Esophagus (tissue), 2 donors: ENCODE data around the gene TMC2. TPM values are rescaled to one million over a fixed set of nuclear protein-coding genes. Genes with fewer than 3 reads are reported as not detected.

Experiments
- H3K27ac ChIP-seq, 2 donors: one replicate each; pipeline ENCODE4 v1.5.1; 2013; ENCODE audit warnings: low read depth in 2 of 2, mild to moderate bottlenecking in 2 of 2, inconsistent platforms in 1 of 2, low read length in 1 of 2, moderate library complexity in 1 of 2
- H3K27me3 ChIP-seq, 2 donors: one replicate each; pipeline ENCODE4 v1.6.1; 2013; ENCODE audit warnings: low read length in 2 of 2, control low read depth in 1 of 2, mild to moderate bottlenecking in 1 of 2; ENCODE audit not compliant: insufficient read depth in 2 of 2, control insufficient read depth in 1 of 2
- H3K36me3 ChIP-seq, 2 donors: one replicate each; pipeline ENCODE4 v1.6.1; 2013; ENCODE audit warnings: low read length in 1 of 2; ENCODE audit not compliant: control insufficient read depth in 2 of 2, insufficient read depth in 2 of 2
- H3K4me1 ChIP-seq, 2 donors: one replicate each; pipeline ENCODE4 v1.6.1; 2013; ENCODE audit warnings: low read length in 1 of 2; ENCODE audit not compliant: control insufficient read depth in 2 of 2, insufficient read depth in 2 of 2
- H3K4me3 ChIP-seq, 2 donors: one replicate each; pipeline ENCODE4 v1.5.1; 2013; ENCODE audit warnings: low read length in 2 of 2, mild to moderate bottlenecking in 2 of 2, low read depth in 1 of 2, moderate library complexity in 1 of 2
- H3K9me3 ChIP-seq, 2 donors: one replicate each; pipeline ENCODE4 v1.6.1; 2013; ENCODE audit warnings: mild to moderate bottlenecking in 2 of 2, low read depth in 1 of 2, low read length in 1 of 2, moderate library complexity in 1 of 2; ENCODE audit not compliant: control insufficient read depth in 2 of 2, insufficient read depth in 1 of 2
- WGBS, 2 donors: extraction: QIAGEN DNeasy Blood & Tissue Kit; methylation state at CpG; one replicate each; pipeline ENCODE4 v1.1.7; 2013; 5-methylcytosine and 5-hydroxymethylcytosine counted together
- polyA plus RNA-seq, 2 donors: library from polyadenylated mRNA; stranded (reverse); fragments of 200-250 nt; gene quantifications; one replicate each; pipeline ENCODE4 v1.2.3, GENCODE V29; 2013
- donor health status: healthy with polysubstance abuse.
- donor health status: Bipolar disorder and iron deficiency.

Gene TMC2
- polyA plus RNA-seq, 2 donors, result not detected

- Histone ChIP-seq H3K4me3 (no peak overlapping the region), H3K27me3 (peaks cover 0 to 4% of the 10 kb centered on the region in 2 donors), H3K36me3 (no peaks in the 10 kb centered on the region), H3K4me1 (peaks cover 6% of the 10 kb centered on the region in 2 donors), H3K9me3 (no peaks in the 10 kb centered on the region), H3K27ac (no peak overlapping the region)
- 69 to 72% methylated on average over 6 of the region's 6 CpGs for WGBS, 2 donors
Observed at GRCh38 chr20:2690718-2691117, 154.3 kb downstream of the TMC2 start.

- WGBS, 2 donors, result 80 to 81% methylated on average over 8 of the region's 8 CpGs
- Histone ChIP-seq H3K4me1 (peaks cover 6% of the 10 kb centered on the region in 2 donors), H3K9me3 (no peaks in the 10 kb centered on the region), H3K36me3 (no peaks in the 10 kb centered on the region), H3K4me3 (no peak overlapping the region), H3K27me3 (peaks cover 0 to 4% of the 10 kb centered on the region in 2 donors), H3K27ac (no peak overlapping the region)
Observed at GRCh38 chr20:2691127-2691526, 154.8 kb downstream of the TMC2 start.

Other genes starting within 250 kb of the TMC2 start
- 1,000 to 10,000 TPM; 1,528 to 2,175 TPM for gene TGM3, start 240.6 kb upstream of the TMC2 start, polyA plus RNA-seq
- under 1 TPM in 1 of 2 donors, not detected in 1; 0.05 TPM for gene TGM6, start 155.7 kb upstream of the TMC2 start, polyA plus RNA-seq
- 100 to 1,000 TPM; 138 to 273 TPM for gene SNRPB, start 65.8 kb upstream of the TMC2 start, polyA plus RNA-seq
- 1 to 10 TPM; 4.4 to 4.6 TPM for gene ZNF343, start 27.7 kb upstream of the TMC2 start, polyA plus RNA-seq
- 100 to 1,000 TPM; 135 to 175 TPM for gene NOP56, start 116.1 kb downstream of the TMC2 start, polyA plus RNA-seq
- 10 to 100 TPM; 58.8 to 89.2 TPM for gene IDH3B, start 127.6 kb downstream of the TMC2 start, polyA plus RNA-seq
- gene EBF4, start 156.2 kb downstream of the TMC2 start, polyA plus RNA-seq, result 1 to 10 TPM; 4.8 to 7.0 TPM